HG03354 (cell line): ENCODE results near the gene NPIPB9.

Experiments
- ATAC-seq: cut with Tn5 transposase; IDR thresholded peaks from one replicate; pipeline ENCODE4 v1.9.1; 2021; ENCODE audit warnings: mild to moderate bottlenecking; ENCODE audit not compliant: unreplicated experiment, poor library complexity, severe bottlenecking

NPIPB9 gene

GRCh38 chr16:28821874-28822519 lies 70.4 kb downstream of the NPIPB9 start:
- ATAC-seq: no peak
